ENCODE measurements around the gene ASB1. TPM values are rescaled to one million over a fixed set of nuclear protein-coding genes. Genes with fewer than 3 reads are reported as not detected.

Gene ASB1
- total RNA-seq, 1 experiment from 2014 or later = 28.9 TPM

GRCh38 chr2:238484522-238485452 lies 58.1 kb downstream of the ASB1 start:
- Histone ChIP-seq H3K79me2 (ENCODE audit: low read length) (no peaks in the 10 kb centered on the region), H3K9me2 (replicated peaks; ENCODE audit: low read length) (no peaks in the 10 kb centered on the region), H3K4me2 (ENCODE audit: low read length) (no peak overlapping the region), H3K27me3 (ENCODE audit: low read length) (no peaks in the 10 kb centered on the region), H3F3A (ENCODE audit: low read length, unreplicated experiment) (no peaks in the 10 kb centered on the region), H2AFZ (ENCODE audit: low read length) (no peak overlapping the region), H4K20me1 (ENCODE audit: low read length) (no peaks in the 10 kb centered on the region), H3K9ac (ENCODE audit: low read length) (no peak overlapping the region), H3K4me1 (ENCODE audit: insufficient read depth, low read length) (no peaks in the 10 kb centered on the region), H3K4me3 (ENCODE audit: low read length) (no peak overlapping the region), H3K27ac (ENCODE audit: low read length) (no peak overlapping the region), H3K9me3 (ENCODE audit: low read length) (no peaks in the 10 kb centered on the region), H3K36me3 (ENCODE audit: low read depth, low read length) (no peaks in the 10 kb centered on the region)
- CTCF ChIA-PET = no interaction called here
- no peak for ATAC-seq
- intact Hi-C loops (cut with micrococcal nuclease) = no loop called here
- TF ChIP-seq CTCF (conservative IDR thresholded peaks at IDR 0.05; ENCODE audit: low read depth, low read length) (no peak), EZH2phosphoT487 (IDR thresholded peaks at IDR 0.05; ENCODE audit: borderline replicate concordance, low read length) (no peak), EZH2 (IDR thresholded peaks at IDR 0.05; ENCODE audit: low read length, unreplicated experiment) (no peak)
- DNase-seq = no peak
- POLR2A ChIA-PET (ENCODE audit: unreplicated experiment) = no interaction called here
- BruUV-seq (replicated peaks) = no TSS peak

- no TSS peak for BruUV-seq (replicated peaks)
- H3K36me3 ChIP-seq (ENCODE audit: low read depth, low read length) = no peaks in the 10 kb centered on the region
- no peak for ATAC-seq
- H3K27ac ChIP-seq (ENCODE audit: low read length) = no peak overlapping the region
- H3K9ac ChIP-seq (ENCODE audit: low read length) = no peak overlapping the region
- intact Hi-C loops (cut with micrococcal nuclease) = no loop called here
- H4K20me1 ChIP-seq (ENCODE audit: low read length) = no peaks in the 10 kb centered on the region
- no peak overlapping the region for H2AFZ ChIP-seq (ENCODE audit: low read length)
- H3K9me2 ChIP-seq (replicated peaks; ENCODE audit: low read length) = no peaks in the 10 kb centered on the region
- DNase-seq = no peak
- H3K4me1 ChIP-seq (ENCODE audit: insufficient read depth, low read length) = no peaks in the 10 kb centered on the region
- H3K4me3 ChIP-seq (ENCODE audit: low read length) = no peak overlapping the region
- no peaks in the 10 kb centered on the region for H3K9me3 ChIP-seq (ENCODE audit: low read length)
- ChIA-PET POLR2A (ENCODE audit: unreplicated experiment) (no interaction called here), CTCF (no interaction called here)
- no peak overlapping the region for H3K4me2 ChIP-seq (ENCODE audit: low read length)
- H3F3A ChIP-seq (ENCODE audit: low read length, unreplicated experiment) = no peaks in the 10 kb centered on the region
- H3K27me3 ChIP-seq (ENCODE audit: low read length) = no peaks in the 10 kb centered on the region
- no peaks in the 10 kb centered on the region for H3K79me2 ChIP-seq (ENCODE audit: low read length)
- TF ChIP-seq CTCF (conservative IDR thresholded peaks at IDR 0.05; ENCODE audit: low read depth, low read length) (no peak), EZH2phosphoT487 (IDR thresholded peaks at IDR 0.05; ENCODE audit: borderline replicate concordance, low read length) (no peak), EZH2 (IDR thresholded peaks at IDR 0.05; ENCODE audit: low read length, unreplicated experiment) (no peak)
Observed at GRCh38 chr2:238486123-238486848, 59.6 kb downstream of the ASB1 start.
